ENCODE measurements around the gene MDH1B.

Gene MDH1B

DNA sequence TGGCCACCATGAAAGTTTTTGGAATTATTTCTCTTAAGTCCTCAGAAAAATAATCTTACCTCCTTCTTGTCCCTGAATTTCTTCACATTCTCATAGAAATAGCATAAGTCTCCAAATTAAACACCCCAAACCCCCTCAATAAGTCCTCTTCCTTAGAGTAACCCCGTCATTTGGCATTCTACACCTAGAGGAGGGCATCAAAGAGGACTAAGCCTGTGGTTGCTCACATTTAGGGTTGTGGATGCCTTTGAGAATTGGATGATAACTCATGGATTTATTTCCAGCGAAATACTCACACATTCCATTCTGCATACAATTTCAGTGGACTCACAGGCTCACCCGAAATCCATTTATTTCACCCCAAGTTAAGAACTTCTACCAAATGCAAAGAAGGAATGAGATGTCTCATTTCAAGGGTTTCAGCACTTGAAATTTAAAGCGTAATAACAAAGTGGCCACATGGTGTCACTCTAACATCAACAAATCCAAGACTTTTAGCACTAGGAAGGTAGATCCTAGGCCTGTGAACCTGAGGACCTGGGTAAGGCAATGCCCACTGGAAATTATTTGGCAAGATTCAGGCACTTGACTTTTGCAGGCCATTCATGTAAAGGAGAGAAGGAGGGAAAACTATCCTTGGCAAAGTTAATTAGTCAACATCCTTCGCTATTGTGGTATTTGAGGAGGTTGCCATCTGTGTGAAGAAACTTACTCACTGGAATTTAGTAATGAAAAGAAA, 71.6 kb downstream of the MDH1B start:
- H3K4me3 ChIP-seq (ENCODE audit: low read depth, low read length), result no peak overlapping the region
- TF ChIP-seq CTCF (IDR thresholded peaks at IDR 0.05; ENCODE audit: low read depth, low read length), result peak; percentile 45; the same call in 1 of the 2 replicates

DNA sequence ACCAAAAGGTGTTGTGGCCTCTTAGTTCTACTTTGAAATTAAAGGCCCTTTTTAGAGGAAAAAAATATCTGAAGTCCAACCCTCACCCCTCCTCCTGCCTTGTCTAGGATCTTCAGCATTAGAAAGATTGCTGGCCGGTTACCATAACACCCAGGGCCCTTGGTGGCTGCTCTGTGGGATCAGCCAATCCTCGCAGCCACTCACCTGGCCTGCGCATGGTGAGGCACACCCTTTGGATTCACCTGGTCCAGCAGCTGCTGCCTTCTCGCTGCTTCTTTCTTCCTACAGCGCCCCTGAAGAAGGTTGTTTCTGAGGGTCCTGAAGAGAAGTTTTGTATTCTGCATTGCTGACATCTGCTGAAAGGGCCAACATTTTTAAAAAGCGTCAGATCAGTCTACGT, 72.2 kb downstream of the MDH1B start:
- no peak overlapping the region for H3K4me3 ChIP-seq (ENCODE audit: low read depth, low read length)
- no peak for TF ChIP-seq CTCF (IDR thresholded peaks at IDR 0.05; ENCODE audit: low read depth, low read length)

GRCh38 chr2:206688990-206689389, 76.1 kb downstream of the MDH1B start:
- no peak for TF ChIP-seq CTCF (IDR thresholded peaks at IDR 0.05; ENCODE audit: low read depth, low read length)
- no peak overlapping the region for H3K4me3 ChIP-seq (ENCODE audit: low read depth, low read length)

- H3K4me3 ChIP-seq (ENCODE audit: low read depth, low read length), result no peak overlapping the region
- TF ChIP-seq CTCF (IDR thresholded peaks at IDR 0.05; ENCODE audit: low read depth, low read length), result no peak
Observed at GRCh38 chr2:206688453-206688852, 76.7 kb downstream of the MDH1B start.
